HG03457 (cell line): ENCODE results near the gene FXYD2.

Experiments used
- ATAC-seq: cut with Tn5 transposase; IDR thresholded peaks from one replicate; pipeline ENCODE4 v1.9.1; 2021; ENCODE audit warnings: moderate number of reproducible peaks; ENCODE audit not compliant: unreplicated experiment

FXYD2 gene

GRCh38 chr11:117859061-117859460, 34.5 kb upstream of the FXYD2 start:
- no peak for ATAC-seq

- no peak for ATAC-seq
These were observed 33.3 kb upstream of the FXYD2 start for GRCh38 chr11:117857734-117858414.

- no peak for ATAC-seq
These were observed 31.5 kb upstream of the FXYD2 start for GRCh38 chr11:117855912-117856651.

GRCh38 chr11:117855186-117855845, 30.8 kb upstream of the FXYD2 start:
- ATAC-seq = no peak

GRCh38 chr11:117852309-117852708, 27.8 kb upstream of the FXYD2 start:
- no peak for ATAC-seq

- ATAC-seq = no peak
These were observed 27.3 kb upstream of the FXYD2 start for GRCh38 chr11:117851852-117852251.

GRCh38 chr11:117851106-117851505, 26.6 kb upstream of the FXYD2 start:
- ATAC-seq = no peak

GRCh38 chr11:117849781-117850414, 25.4 kb upstream of the FXYD2 start:
- ATAC-seq = no peak

GRCh38 chr11:117843666-117844484, 19.3 kb upstream of the FXYD2 start:
- no peak for ATAC-seq

GRCh38 chr11:117842131-117842941, 17.8 kb upstream of the FXYD2 start:
- ATAC-seq = no peak

GRCh38 chr11:117841551-117842031, 17.0 kb upstream of the FXYD2 start:
- ATAC-seq = no peak

GRCh38 chr11:117840881-117841550, 16.5 kb upstream of the FXYD2 start:
- ATAC-seq = no peak

GRCh38 chr11:117839936-117840813, 15.6 kb upstream of the FXYD2 start:
- no peak for ATAC-seq

- ATAC-seq = no peak
These were observed 14.9 kb upstream of the FXYD2 start for GRCh38 chr11:117839380-117839881.

- ATAC-seq = no peak
These were observed 14.4 kb upstream of the FXYD2 start for GRCh38 chr11:117838901-117839300.

- no peak for ATAC-seq
These were observed 13.2 kb upstream of the FXYD2 start for GRCh38 chr11:117837791-117838190.

- ATAC-seq = no peak
These were observed 12.7 kb upstream of the FXYD2 start for GRCh38 chr11:117837070-117837776.
